Lower leg skin (tissue), 4 donors: Measurements from ENCODE around the gene PPP1R12A. TPM values are rescaled to one million over a fixed set of nuclear protein-coding genes. Genes with fewer than 3 reads are reported as not detected.
"Not testable (repeated sequence)": the region's sequence is repeated elsewhere in the genome, so short reads cannot be mapped to it uniquely, and the experiment has no call there.

Experiments
- DNase-seq, 2 donors: peaks; one replicate each; pipeline ENCODE4 v3.0.0-alpha.2; 2019; ENCODE audit warnings: low spot score in 2 of 2
- H3K4me3 ChIP-seq: fragments of 200-600 bp; sonication (generic); 2 replicates; pipeline ENCODE4 v1.5.1; 2017; ENCODE audit warnings: mild to moderate bottlenecking, low read depth; ENCODE audit not compliant: poor library complexity, severe bottlenecking
- POLR2A ChIP-seq, 2 donors: fragments of 450-650 bp; IDR thresholded peaks; one replicate each; pipeline ENCODE4 v1.6.1; 2016 to 2017; ENCODE audit warnings: antibody characterized with exemption in 2 of 2, mild to moderate bottlenecking in 1 of 2, moderate library complexity in 1 of 2
- WGBS, 2 donors: methylation state at CpG; one replicate each; pipeline ENCODE4 v1.1.5; 2018; 5-methylcytosine and 5-hydroxymethylcytosine counted together
- intact Hi-C: fragments of 100-400 bp; cut with DNase I; formaldehyde crosslinking; loops from one replicate; pipeline ENCODE4 v1.15.0; 2023; ENCODE audit warnings: low total_unique reads
- total RNA-seq, 4 donors: library from RNA; depleted of rRNA; stranded (reverse); fragments of >200 nt; gene quantifications; one replicate each; pipeline ENCODE4 v1.1.0, GENCODE V29; 2016
- TF ChIP-seq, protein P1 (sequence below), 3 donors: fragments of 450-650 bp; IDR thresholded peaks; one replicate each; pipeline ENCODE4 v1.5.1; 2016; ENCODE audit warnings: antibody characterized with exemption in 3 of 3, mild to moderate bottlenecking in 3 of 3, moderate library complexity in 2 of 3

The PPP1R12A gene
- total RNA-seq, 4 donors from 2014 or later: 47.6 to 64.1 (median 56.6) TPM

GRCh38 chr12:79822475-79822874 is 112.4 kb downstream of the PPP1R12A start:
- intact Hi-C loops: no loop called here
- no peak overlapping the region for H3K4me3 ChIP-seq
- TF ChIP-seq, protein P1, sequence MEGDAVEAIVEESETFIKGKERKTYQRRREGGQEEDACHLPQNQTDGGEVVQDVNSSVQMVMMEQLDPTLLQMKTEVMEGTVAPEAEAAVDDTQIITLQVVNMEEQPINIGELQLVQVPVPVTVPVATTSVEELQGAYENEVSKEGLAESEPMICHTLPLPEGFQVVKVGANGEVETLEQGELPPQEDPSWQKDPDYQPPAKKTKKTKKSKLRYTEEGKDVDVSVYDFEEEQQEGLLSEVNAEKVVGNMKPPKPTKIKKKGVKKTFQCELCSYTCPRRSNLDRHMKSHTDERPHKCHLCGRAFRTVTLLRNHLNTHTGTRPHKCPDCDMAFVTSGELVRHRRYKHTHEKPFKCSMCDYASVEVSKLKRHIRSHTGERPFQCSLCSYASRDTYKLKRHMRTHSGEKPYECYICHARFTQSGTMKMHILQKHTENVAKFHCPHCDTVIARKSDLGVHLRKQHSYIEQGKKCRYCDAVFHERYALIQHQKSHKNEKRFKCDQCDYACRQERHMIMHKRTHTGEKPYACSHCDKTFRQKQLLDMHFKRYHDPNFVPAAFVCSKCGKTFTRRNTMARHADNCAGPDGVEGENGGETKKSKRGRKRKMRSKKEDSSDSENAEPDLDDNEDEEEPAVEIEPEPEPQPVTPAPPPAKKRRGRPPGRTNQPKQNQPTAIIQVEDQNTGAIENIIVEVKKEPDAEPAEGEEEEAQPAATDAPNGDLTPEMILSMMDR (IDR thresholded peaks at IDR 0.05): no peak
- no peak for DNase-seq

GRCh38 chr12:79818856-79819255 is 116.0 kb downstream of the PPP1R12A start:
- H3K4me3 ChIP-seq: no peak overlapping the region
- intact Hi-C loops: no loop called here
- TF ChIP-seq, protein P1 (IDR thresholded peaks at IDR 0.05): no peak
- TF ChIP-seq POLR2A (IDR thresholded peaks at IDR 0.05): no peak
- no peak for DNase-seq
- WGBS, 2 donors: 15 to 27% methylated on average over 3 of the region's 3 CpGs

DNA sequence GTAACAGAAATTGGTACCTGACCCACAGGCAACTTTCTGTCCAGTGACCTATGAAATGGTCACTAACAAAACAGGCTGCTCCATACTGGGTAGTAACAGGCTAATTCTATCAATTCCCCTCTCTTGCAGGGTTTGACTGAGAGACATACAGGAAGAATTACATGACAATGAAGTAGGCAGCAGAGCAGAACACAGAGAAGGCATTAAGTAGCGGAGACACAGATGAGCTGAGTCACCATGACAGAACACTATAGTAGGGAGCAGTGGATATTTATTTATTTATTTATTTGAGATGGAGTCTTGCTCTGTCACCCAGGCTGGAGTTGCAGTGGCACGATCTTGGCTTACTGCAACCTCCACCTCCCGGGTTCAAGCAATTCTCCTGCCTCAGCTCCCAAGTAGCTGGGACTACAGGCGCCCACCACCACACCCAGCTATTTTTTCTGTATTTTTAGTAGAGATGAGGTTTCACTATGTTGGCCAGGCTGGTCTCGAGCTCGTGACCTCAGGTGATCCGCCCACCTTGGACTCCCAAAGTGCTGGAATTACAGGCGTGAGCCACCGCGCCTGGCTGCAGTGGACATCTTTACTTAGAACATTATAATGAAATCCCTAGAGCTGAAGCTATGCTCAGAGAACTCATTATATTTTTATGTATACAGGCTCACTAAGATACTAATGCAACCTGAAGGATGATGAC is 150.4 kb downstream of the PPP1R12A start:
- intact Hi-C loops: not testable (repeated sequence)

DNA sequence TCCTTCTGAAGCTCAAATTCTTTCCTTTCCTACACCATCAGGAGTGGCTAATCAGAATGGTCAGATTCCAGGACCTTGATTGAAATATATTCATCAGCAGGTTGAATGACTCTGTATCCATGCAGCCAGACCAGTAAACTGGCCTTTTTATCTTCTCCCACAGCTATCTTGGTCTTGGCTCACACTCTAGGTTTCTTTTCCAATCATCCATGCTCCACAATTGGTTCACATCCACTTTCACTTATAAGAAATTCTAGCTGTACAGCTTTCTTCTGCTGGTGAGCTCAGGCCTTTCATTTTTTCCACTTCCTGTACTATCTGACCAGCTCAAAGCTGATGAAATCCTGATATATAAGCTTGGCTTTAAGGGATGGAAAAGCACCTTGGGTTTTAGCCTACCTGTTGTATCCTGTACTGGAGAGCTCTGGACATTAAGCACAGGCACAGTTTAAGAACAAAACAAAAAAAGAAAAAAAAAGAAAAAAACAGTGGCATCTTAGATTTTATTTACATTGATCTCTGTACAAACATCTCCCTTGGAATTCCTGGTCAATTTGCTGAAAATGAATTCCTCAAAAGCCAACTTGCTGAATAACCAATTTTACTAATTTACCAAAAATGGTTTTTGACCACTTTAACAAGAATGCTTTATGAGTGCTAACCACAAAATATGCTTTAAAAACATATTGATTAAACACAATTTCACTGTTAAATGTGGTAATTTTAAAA is 152.6 kb downstream of the PPP1R12A start:
- intact Hi-C loops: no loop called here
- no peak overlapping the region for H3K4me3 ChIP-seq
- TF ChIP-seq POLR2A (IDR thresholded peaks at IDR 0.05): no peak
- TF ChIP-seq, protein P1 (IDR thresholded peaks at IDR 0.05): no peak
- no peak for DNase-seq

More for the DNA sequence above, 150.4 kb downstream of the PPP1R12A start:
- not testable (repeated sequence) for H3K4me3 ChIP-seq, DNase-seq
- WGBS, 2 donors: 97 to 98% methylated on average over 10 of the region's 10 CpGs

GRCh38 chr12:79778802-79779448 is 156.0 kb downstream of the PPP1R12A start:
- TF ChIP-seq, protein P1 (IDR thresholded peaks at IDR 0.05): no peak
- TF ChIP-seq POLR2A (IDR thresholded peaks at IDR 0.05): no peak
- 76 to 80% methylated on average over 3 of the region's 3 CpGs for WGBS, 2 donors
- no peak overlapping the region for H3K4me3 ChIP-seq
- DNase-seq: no peak
- intact Hi-C loops: no loop called here

DNA sequence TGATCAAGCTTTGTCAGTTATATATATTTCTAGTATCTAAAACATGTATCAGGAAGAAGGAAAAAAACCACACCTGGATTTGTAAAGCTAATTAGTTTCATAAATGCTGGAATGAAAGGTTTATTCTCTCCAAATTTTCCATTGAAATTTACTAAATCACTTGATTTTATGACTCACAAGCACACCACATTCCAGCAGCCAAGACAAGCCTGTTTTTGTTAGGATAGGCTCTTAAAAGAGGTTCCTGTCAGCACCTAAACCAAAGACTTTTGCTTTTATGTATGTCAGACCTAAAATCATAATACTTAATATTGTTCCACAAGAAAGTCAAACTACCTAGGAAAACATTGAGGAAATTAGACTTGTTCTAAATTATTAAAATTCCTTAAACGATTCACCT is 158.8 kb downstream of the PPP1R12A start:
- 30 to 40% methylated on average over 1 of the region's 1 CpG for WGBS, 2 donors
- intact Hi-C loops: no loop called here
- TF ChIP-seq POLR2A (IDR thresholded peaks at IDR 0.05): no peak
- TF ChIP-seq, protein P1 (IDR thresholded peaks at IDR 0.05): no peak
- no peak for DNase-seq
- no peak overlapping the region for H3K4me3 ChIP-seq
